ENCODE measurements around the gene NAB2.
A peak's percentile ranks its signal among the peaks of the same experiment; 100 is the strongest.

- TF ChIP-seq TAF1 (IDR thresholded peaks at IDR 0.05; ENCODE audit: control insufficient read depth, extremely low read depth, insufficient read depth, low read length, severe bottlenecking) (peak; percentile 32), EZH2 (IDR thresholded peaks at IDR 0.05; ENCODE audit: borderline replicate concordance, low read depth, low read length) (no peak), CTCF (IDR thresholded peaks at IDR 0.05 in 2 of 3, conservative IDR thresholded peaks at IDR 0.05 in 1 of 3; ENCODE audit: insufficient read depth in 2 of 3, low read depth in 1 of 3, low read length in 3 of 3) (no peak), TEAD2 (tag; IDR thresholded peaks at IDR 0.05) (no peak), ZBED1 (IDR thresholded peaks at IDR 0.05) (no peak), MAFK (IDR thresholded peaks at IDR 0.05; ENCODE audit: low read length) (no peak), KLF16 (IDR thresholded peaks at IDR 0.05) (no peak), PHB2 (IDR thresholded peaks at IDR 0.05; ENCODE audit: low read depth) (no peak), ZNF239 (CRISPR knock-in tag; IDR thresholded peaks at IDR 0.05) (no peak), ZNF263 (CRISPR knock-in tag; IDR thresholded peaks at IDR 0.05; ENCODE audit: borderline replicate concordance) (0 out of 2 replicates have a peak, but pooled peaks have one; percentile 14), ATF1 (CRISPR knock-in tag; IDR thresholded peaks at IDR 0.05) (no peak), ATF1 (tag; IDR thresholded peaks at IDR 0.05) (no peak)
Observed at GRCh38 chr12:57085999-57086492, 2.9 kb upstream of the NAB2 start.

Data from K562 (cell line).